ENCODE data around the gene CAPZB. TPM values are rescaled to one million over a fixed set of nuclear protein-coding genes. Genes with fewer than 3 reads are reported as not detected.

The CAPZB gene
- total RNA-seq, 3 donors from 2014 or later: 112 to 114 (median 113) TPM

- peak overlapping the region; percentile 81 to 90 for H3K27ac ChIP-seq
- H3K4me1 ChIP-seq: peaks cover 40 to 52% of the 10 kb centered on the region in 2 donors
- no peaks in the 10 kb centered on the region for H3K9me3 ChIP-seq
- H3K27me3 ChIP-seq: no peaks in the 10 kb centered on the region
- no peak for TF ChIP-seq CTCF (IDR thresholded peaks at IDR 0.05)
- no peak for TF ChIP-seq POLR2A (IDR thresholded peaks at IDR 0.05)
- TF ChIP-seq POLR2AphosphoS5 (IDR thresholded peaks at IDR 0.05): no peak
- intact Hi-C loops (cut with DNase I; ENCODE audit: low total_unique reads): loop anchor here (2.0 kb wide), 1 partner anchor 41 kb away; no protein-coding TSS in a partner anchor
- H3K36me3 ChIP-seq: no peaks in the 10 kb centered on the region
- no peak for DNase-seq (ENCODE audit: low spot score in 2 of 2)
- no peak overlapping the region for H3K4me3 ChIP-seq
These were observed 59.6 kb downstream of the CAPZB start for GRCh38 chr1:19425646-19426239.

- TF ChIP-seq POLR2A (IDR thresholded peaks at IDR 0.05) (peak; percentile 12), POLR2AphosphoS5 (IDR thresholded peaks at IDR 0.05) (no peak)
- no peaks in the 10 kb centered on the region for H3K9me3 ChIP-seq
- H3K27ac ChIP-seq: peak overlapping the region; percentile 81 to 90
- peak overlapping the region in 1 of 3 donors; percentile 13 for H3K4me3 ChIP-seq
- no peaks in the 10 kb centered on the region for H3K27me3 ChIP-seq
- intact Hi-C loops (cut with DNase I; ENCODE audit: low total_unique reads): loop anchor here (2.0 to 5.0 kb wide), 2 partner anchors 40 to 742 kb away; no protein-coding TSS in a partner anchor
- no peak for DNase-seq (ENCODE audit: low spot score in 2 of 2)
- peaks cover 32 to 44% of the 10 kb centered on the region in 2 donors for H3K4me1 ChIP-seq
- no peaks in the 10 kb centered on the region for H3K36me3 ChIP-seq
These were observed 60.4 kb downstream of the CAPZB start for GRCh38 chr1:19424651-19425570.

GRCh38 chr1:19423130-19423529, 62.2 kb downstream of the CAPZB start:
- DNase-seq (ENCODE audit: low spot score in 2 of 2): no peak
- intact Hi-C loops (cut with DNase I; ENCODE audit: low total_unique reads): loop anchor here (5.0 kb wide), 1 partner anchor 744 kb away; no protein-coding TSS in a partner anchor
- Histone ChIP-seq H3K4me3 (no peak overlapping the region), H3K9me3 (no peaks in the 10 kb centered on the region), H3K27me3 (no peaks in the 10 kb centered on the region), H3K36me3 (no peaks in the 10 kb centered on the region), H3K27ac (peak overlapping the region; percentile 81 to 90), H3K4me1 (peaks cover 24 to 36% of the 10 kb centered on the region in 2 donors)
- TF ChIP-seq POLR2AphosphoS5 (IDR thresholded peaks at IDR 0.05) (no peak), CTCF (IDR thresholded peaks at IDR 0.05) (no peak), POLR2A (IDR thresholded peaks at IDR 0.05) (no peak)

- no peak overlapping the region for H3K4me3 ChIP-seq
- no peaks in the 10 kb centered on the region for H3K27me3 ChIP-seq
- DNase-seq (ENCODE audit: low spot score in 2 of 2): no peak
- H3K27ac ChIP-seq: no peak overlapping the region
- no peak for TF ChIP-seq POLR2A (IDR thresholded peaks at IDR 0.05)
- no peak for TF ChIP-seq CTCF (IDR thresholded peaks at IDR 0.05)
- TF ChIP-seq POLR2AphosphoS5 (IDR thresholded peaks at IDR 0.05): no peak
- intact Hi-C loops (cut with DNase I; ENCODE audit: low total_unique reads): loop anchor here (5.0 kb wide), 1 partner anchor 746 kb away; no protein-coding TSS in a partner anchor
- H3K36me3 ChIP-seq: no peaks in the 10 kb centered on the region
- peaks cover 17 to 27% of the 10 kb centered on the region in 2 donors for H3K4me1 ChIP-seq
- no peaks in the 10 kb centered on the region for H3K9me3 ChIP-seq
These were observed 64.0 kb downstream of the CAPZB start for GRCh38 chr1:19421365-19421764.

- Histone ChIP-seq H3K4me1 (peaks cover 10 to 20% of the 10 kb centered on the region in 2 donors), H3K27ac (peak overlapping the region in 1 of 2 donors; percentile 25), H3K27me3 (no peaks in the 10 kb centered on the region), H3K9me3 (no peaks in the 10 kb centered on the region), H3K36me3 (no peaks in the 10 kb centered on the region), H3K4me3 (no peak overlapping the region)
- TF ChIP-seq POLR2AphosphoS5 (IDR thresholded peaks at IDR 0.05) (no peak), POLR2A (IDR thresholded peaks at IDR 0.05) (no peak), CTCF (IDR thresholded peaks at IDR 0.05) (no peak)
- DNase-seq (ENCODE audit: low spot score in 2 of 2): no peak
- intact Hi-C loops (cut with DNase I; ENCODE audit: low total_unique reads): loop anchor here (5.0 kb wide), 1 partner anchor 747 kb away; no protein-coding TSS in a partner anchor
These were observed 64.7 kb downstream of the CAPZB start for GRCh38 chr1:19420606-19421005.

Measured in breast epithelium (tissue), 4 donors.